Measurements from ENCODE around the gene DNAH2. TPM values are rescaled to one million over a fixed set of nuclear protein-coding genes. Genes with fewer than 3 reads are reported as not detected.

Gene DNAH2
- total RNA-seq, 1 donor from 2014 or later = 0.09 TPM

DNA sequence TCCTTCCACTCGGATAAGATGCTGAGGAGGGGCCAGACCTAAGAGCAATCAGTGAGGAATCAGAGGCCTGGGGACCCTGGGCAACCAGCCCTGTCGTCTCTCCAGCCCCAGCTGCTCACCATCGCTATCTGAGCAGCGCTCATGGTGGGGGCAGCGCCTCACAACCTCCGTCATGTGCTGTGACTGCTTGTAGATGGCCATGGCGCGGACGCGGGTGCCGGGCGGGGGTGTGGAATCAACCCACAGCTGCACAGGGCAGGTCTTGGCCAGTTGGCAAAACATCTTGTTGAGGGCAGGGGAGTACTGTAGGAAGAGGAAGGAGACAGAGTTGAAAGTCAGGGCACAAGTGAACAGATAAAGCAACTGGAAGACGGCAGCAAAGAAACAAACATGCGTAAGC, 42.6 kb upstream of the DNAH2 start:
- Histone ChIP-seq H2AFZ (replicated peaks) (no peak overlapping the region), H3K27ac (no peak overlapping the region), H3K9ac (no peak overlapping the region), H3K9me3 (ENCODE audit: low read depth) (peaks cover 4% of the 10 kb centered on the region), H3F3A (ENCODE audit: low read depth) (no peaks in the 10 kb centered on the region), H4K20me1 (ENCODE audit: low read depth) (peaks cover 19% of the 10 kb centered on the region), H3K4me3 (no peak overlapping the region), H3K27me3 (no peaks in the 10 kb centered on the region), H3K79me2 (ENCODE audit: low read depth) (peaks cover 32% of the 10 kb centered on the region), H3K4me1 (peaks cover 16% of the 10 kb centered on the region), H3K36me3 (peaks cover 11% of the 10 kb centered on the region), H3K4me2 (no peak overlapping the region)
- Mint-ChIP-seq H3K27me3 (ENCODE audit: insufficient read depth, low read depth) (peaks cover 5% of the 10 kb centered on the region), H3K4me3 (no peak overlapping the region), H3K36me3 (peaks cover 45% of the 10 kb centered on the region), H3K27ac (no peak overlapping the region), H3K4me1 (peaks cover 9% of the 10 kb centered on the region), H3K9me3 (peaks cover 8% of the 10 kb centered on the region)
- no peak for TF ChIP-seq EZH2 (IDR thresholded peaks at IDR 0.05)
- TF ChIP-seq, protein P1, sequence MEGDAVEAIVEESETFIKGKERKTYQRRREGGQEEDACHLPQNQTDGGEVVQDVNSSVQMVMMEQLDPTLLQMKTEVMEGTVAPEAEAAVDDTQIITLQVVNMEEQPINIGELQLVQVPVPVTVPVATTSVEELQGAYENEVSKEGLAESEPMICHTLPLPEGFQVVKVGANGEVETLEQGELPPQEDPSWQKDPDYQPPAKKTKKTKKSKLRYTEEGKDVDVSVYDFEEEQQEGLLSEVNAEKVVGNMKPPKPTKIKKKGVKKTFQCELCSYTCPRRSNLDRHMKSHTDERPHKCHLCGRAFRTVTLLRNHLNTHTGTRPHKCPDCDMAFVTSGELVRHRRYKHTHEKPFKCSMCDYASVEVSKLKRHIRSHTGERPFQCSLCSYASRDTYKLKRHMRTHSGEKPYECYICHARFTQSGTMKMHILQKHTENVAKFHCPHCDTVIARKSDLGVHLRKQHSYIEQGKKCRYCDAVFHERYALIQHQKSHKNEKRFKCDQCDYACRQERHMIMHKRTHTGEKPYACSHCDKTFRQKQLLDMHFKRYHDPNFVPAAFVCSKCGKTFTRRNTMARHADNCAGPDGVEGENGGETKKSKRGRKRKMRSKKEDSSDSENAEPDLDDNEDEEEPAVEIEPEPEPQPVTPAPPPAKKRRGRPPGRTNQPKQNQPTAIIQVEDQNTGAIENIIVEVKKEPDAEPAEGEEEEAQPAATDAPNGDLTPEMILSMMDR (IDR thresholded peaks at IDR 0.05) = no peak
- no peak for TF ChIP-seq EZH2phosphoT487 (IDR thresholded peaks at IDR 0.05)
- no peak for DNase-seq (ENCODE audit: low spot score)

DNA sequence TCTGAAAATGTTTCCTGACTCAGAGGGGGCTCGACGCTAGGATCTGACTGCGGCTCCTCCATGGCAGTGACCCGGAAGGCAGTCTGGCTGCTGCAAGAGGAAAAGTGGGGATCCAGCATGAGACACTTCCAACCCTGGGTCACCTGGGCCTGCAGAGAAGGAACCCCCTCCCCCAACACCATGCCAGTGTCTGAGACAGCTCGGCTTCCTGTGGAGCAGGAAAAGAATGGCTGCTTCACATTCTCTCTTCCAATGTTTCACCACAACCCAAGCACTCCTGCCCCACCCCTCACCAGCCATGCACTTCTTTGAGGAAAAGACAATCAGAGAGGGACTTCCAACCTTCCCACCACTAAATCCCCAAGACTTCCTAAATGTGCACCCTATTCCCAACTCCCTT, 41.0 kb upstream of the DNAH2 start:
- H3K36me3 ChIP-seq = peaks cover 11% of the 10 kb centered on the region
- H3K9me3 Mint-ChIP-seq = peaks cover 8% of the 10 kb centered on the region
- H3K4me3 ChIP-seq = no peak overlapping the region
- no peak overlapping the region for H2AFZ ChIP-seq (replicated peaks)
- H3K4me3 Mint-ChIP-seq = no peak overlapping the region
- H4K20me1 ChIP-seq (ENCODE audit: low read depth) = peaks cover 19% of the 10 kb centered on the region
- TF ChIP-seq EZH2 (IDR thresholded peaks at IDR 0.05) (no peak), EZH2phosphoT487 (IDR thresholded peaks at IDR 0.05) (no peak)
- TF ChIP-seq, protein P1 (IDR thresholded peaks at IDR 0.05) = no peak
- no peaks in the 10 kb centered on the region for H3F3A ChIP-seq (ENCODE audit: low read depth)
- H3K79me2 ChIP-seq (ENCODE audit: low read depth) = peaks cover 48% of the 10 kb centered on the region
- DNase-seq (ENCODE audit: low spot score) = no peak
- peaks cover 16% of the 10 kb centered on the region for H3K4me1 ChIP-seq
- H3K4me2 ChIP-seq = peak overlapping the region; percentile 54
- H3K27me3 ChIP-seq = no peaks in the 10 kb centered on the region
- H3K9me3 ChIP-seq (ENCODE audit: low read depth) = peaks cover 4% of the 10 kb centered on the region
- H3K36me3 Mint-ChIP-seq = peaks cover 38% of the 10 kb centered on the region
- no peak overlapping the region for H3K27ac Mint-ChIP-seq
- H3K27me3 Mint-ChIP-seq (ENCODE audit: insufficient read depth, low read depth) = peaks cover 5% of the 10 kb centered on the region
- no peak overlapping the region for H3K27ac ChIP-seq
- no peak overlapping the region for H3K9ac ChIP-seq
- H3K4me1 Mint-ChIP-seq = peaks cover 9% of the 10 kb centered on the region

DNA sequence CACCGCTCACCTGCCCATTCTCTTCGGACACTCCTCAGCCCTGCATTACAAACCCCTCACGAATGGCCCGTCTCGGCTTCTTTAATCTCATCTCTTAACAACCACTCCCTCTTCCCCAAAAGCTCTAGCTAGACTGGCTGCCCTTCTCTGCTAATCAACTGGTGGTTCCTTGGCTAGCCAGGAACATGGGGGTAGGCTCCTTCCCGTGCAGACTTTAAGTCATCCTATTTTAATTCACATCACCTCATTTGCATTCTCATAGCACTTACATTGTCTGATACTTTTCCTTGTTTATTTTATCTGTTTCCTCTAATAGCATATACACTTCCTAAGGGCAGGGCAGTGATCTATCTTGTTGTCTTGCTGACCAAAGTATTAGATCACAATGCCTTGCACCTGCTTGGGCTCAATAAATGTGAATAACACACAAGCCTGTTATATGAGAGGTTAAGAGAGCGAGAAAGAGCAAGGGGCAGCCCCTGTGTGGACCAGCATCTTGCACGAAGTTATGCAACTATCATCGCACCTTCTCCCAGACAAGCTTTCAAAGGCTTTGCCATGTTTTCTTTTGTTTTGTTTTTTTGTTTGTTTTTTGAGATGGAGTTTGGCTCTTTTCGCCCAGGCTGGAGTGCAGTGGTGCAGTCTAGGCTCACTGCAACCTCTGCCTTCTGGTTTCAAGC, 40.0 kb upstream of the DNAH2 start:
- Histone ChIP-seq H2AFZ (replicated peaks) (no peak overlapping the region), H3K9ac (no peak overlapping the region), H3K27me3 (no peaks in the 10 kb centered on the region), H3K4me3 (peak overlapping the region; percentile 12), H3K4me1 (peaks cover 16% of the 10 kb centered on the region), H3K27ac (peak overlapping the region; percentile 5), H3K4me2 (peak overlapping the region; percentile 54), H3K79me2 (ENCODE audit: low read depth) (peaks cover 58% of the 10 kb centered on the region), H3F3A (ENCODE audit: low read depth) (peaks cover 4% of the 10 kb centered on the region), H4K20me1 (ENCODE audit: low read depth) (peaks cover 19% of the 10 kb centered on the region), H3K36me3 (peaks cover 11% of the 10 kb centered on the region), H3K9me3 (ENCODE audit: low read depth) (peaks cover 4% of the 10 kb centered on the region)
- H3K4me1 Mint-ChIP-seq = peaks cover 9% of the 10 kb centered on the region
- no peak overlapping the region for H3K4me3 Mint-ChIP-seq
- peaks cover 8% of the 10 kb centered on the region for H3K9me3 Mint-ChIP-seq
- H3K27ac Mint-ChIP-seq = no peak overlapping the region
- peaks cover 37% of the 10 kb centered on the region for H3K36me3 Mint-ChIP-seq
- TF ChIP-seq EZH2 (IDR thresholded peaks at IDR 0.05) = no peak
- TF ChIP-seq, protein P1 (IDR thresholded peaks at IDR 0.05) = no peak
- TF ChIP-seq EZH2phosphoT487 (IDR thresholded peaks at IDR 0.05) = no peak
- peaks cover 5% of the 10 kb centered on the region for H3K27me3 Mint-ChIP-seq (ENCODE audit: insufficient read depth, low read depth)
- DNase-seq (ENCODE audit: low spot score) = peak; percentile 25

Measured in neural progenitor cell (in vitro differentiated cells).